Measurements from ENCODE around the gene SPTBN1. TPM values are rescaled to one million over a fixed set of nuclear protein-coding genes. Genes with fewer than 3 reads are reported as not detected.

The SPTBN1 gene
- total RNA-seq, 2 experiments from 2014 or later, result 132 to 183 TPM

- DNase-seq (ENCODE audit: low spot score), result no peak
- no peak for TF ChIP-seq EZH2phosphoT487 (IDR thresholded peaks at IDR 0.05; ENCODE audit: borderline replicate concordance, low read depth, low read length)
- TF ChIP-seq CTCF (conservative IDR thresholded peaks at IDR 0.05; ENCODE audit: low read length), result no peak
- CTCF ChIA-PET (ENCODE audit: unreplicated experiment), result no interaction called here
- Histone ChIP-seq H3K4me1 (ENCODE audit: insufficient read depth, low read length, poor library complexity, severe bottlenecking) (no peaks in the 10 kb centered on the region), H4K20me1 (ENCODE audit: insufficient read depth, low read length) (no peaks in the 10 kb centered on the region), H3K27ac (ENCODE audit: low read depth, low read length, poor library complexity, severe bottlenecking) (no peak overlapping the region), H3K36me3 (ENCODE audit: insufficient read depth, low read length) (peaks cover 93% of the 10 kb centered on the region), H3K9me2 (ENCODE audit: insufficient read depth, low read length) (no peaks in the 10 kb centered on the region), H3K4me2 (ENCODE audit: low read length) (no peak overlapping the region), H2AFZ (ENCODE audit: low read length) (no peak overlapping the region), H3K4me3 (ENCODE audit: low read depth, low read length, poor library complexity, severe bottlenecking) (no peak overlapping the region), H3K9me3 (ENCODE audit: low read length) (no peaks in the 10 kb centered on the region), H3K79me2 (ENCODE audit: insufficient read depth, low read depth, low read length) (no peaks in the 10 kb centered on the region)
- BruUV-seq (replicated peaks), result no TSS peak
- POLR2A ChIA-PET, result no interaction called here
- intact Hi-C loops (cut with micrococcal nuclease; ENCODE audit: unreplicated experiment), result no loop called here
Observed at GRCh38 chr2:54646170-54646927, 190.2 kb downstream of the SPTBN1 start.

GRCh38 chr2:54648256-54648655 is 192.1 kb downstream of the SPTBN1 start:
- Histone ChIP-seq H3K9me3 (ENCODE audit: low read length) (no peaks in the 10 kb centered on the region), H3K36me3 (ENCODE audit: insufficient read depth, low read length) (peaks cover 97% of the 10 kb centered on the region), H2AFZ (ENCODE audit: low read length) (no peak overlapping the region), H3K4me3 (ENCODE audit: low read depth, low read length, poor library complexity, severe bottlenecking) (no peak overlapping the region), H3K4me1 (ENCODE audit: insufficient read depth, low read length, poor library complexity, severe bottlenecking) (no peaks in the 10 kb centered on the region), H3K27ac (ENCODE audit: low read depth, low read length, poor library complexity, severe bottlenecking) (no peak overlapping the region), H3K79me2 (ENCODE audit: insufficient read depth, low read depth, low read length) (no peaks in the 10 kb centered on the region), H4K20me1 (ENCODE audit: insufficient read depth, low read length) (no peaks in the 10 kb centered on the region), H3K4me2 (ENCODE audit: low read length) (no peak overlapping the region), H3K9me2 (ENCODE audit: insufficient read depth, low read length) (no peaks in the 10 kb centered on the region)
- no peak for TF ChIP-seq EZH2phosphoT487 (IDR thresholded peaks at IDR 0.05; ENCODE audit: borderline replicate concordance, low read depth, low read length)
- TF ChIP-seq CTCF (conservative IDR thresholded peaks at IDR 0.05; ENCODE audit: low read length), result no peak
- intact Hi-C loops (cut with micrococcal nuclease; ENCODE audit: unreplicated experiment), result no loop called here
- no TSS peak for BruUV-seq (replicated peaks)
- ChIA-PET CTCF (ENCODE audit: unreplicated experiment) (no interaction called here), POLR2A (no interaction called here)
- no peak for DNase-seq (ENCODE audit: low spot score)

GRCh38 chr2:54649191-54649590 is 193.1 kb downstream of the SPTBN1 start:
- Histone ChIP-seq H3K9me3 (ENCODE audit: low read length) (no peaks in the 10 kb centered on the region), H3K27ac (ENCODE audit: low read depth, low read length, poor library complexity, severe bottlenecking) (no peak overlapping the region), H4K20me1 (ENCODE audit: insufficient read depth, low read length) (no peaks in the 10 kb centered on the region), H2AFZ (ENCODE audit: low read length) (no peak overlapping the region), H3K36me3 (ENCODE audit: insufficient read depth, low read length) (peaks cover 99% of the 10 kb centered on the region), H3K79me2 (ENCODE audit: insufficient read depth, low read depth, low read length) (no peaks in the 10 kb centered on the region), H3K4me1 (ENCODE audit: insufficient read depth, low read length, poor library complexity, severe bottlenecking) (no peaks in the 10 kb centered on the region), H3K9me2 (ENCODE audit: insufficient read depth, low read length) (no peaks in the 10 kb centered on the region), H3K4me3 (ENCODE audit: low read depth, low read length, poor library complexity, severe bottlenecking) (no peak overlapping the region), H3K4me2 (ENCODE audit: low read length) (no peak overlapping the region)
- DNase-seq (ENCODE audit: low spot score), result no peak
- no peak for TF ChIP-seq EZH2phosphoT487 (IDR thresholded peaks at IDR 0.05; ENCODE audit: borderline replicate concordance, low read depth, low read length)
- ChIA-PET CTCF (ENCODE audit: unreplicated experiment) (no interaction called here), POLR2A (interaction anchor here (0.5 to 0.8 kb wide), 2 partner anchors 12 to 262 kb away, joined by 3 to 4 read pairs; no protein-coding TSS in a partner anchor)
- intact Hi-C loops (cut with micrococcal nuclease; ENCODE audit: unreplicated experiment), result no loop called here
- no TSS peak for BruUV-seq (replicated peaks)

Measured in OCI-LY7 (cell line).